ENCODE data around the gene DOCK4. TPM values are rescaled to one million over a fixed set of nuclear protein-coding genes. Genes with fewer than 3 reads are reported as not detected.

Gene DOCK4
- total RNA-seq, 1 donor from 2014 or later: 32.2 TPM

DNA sequence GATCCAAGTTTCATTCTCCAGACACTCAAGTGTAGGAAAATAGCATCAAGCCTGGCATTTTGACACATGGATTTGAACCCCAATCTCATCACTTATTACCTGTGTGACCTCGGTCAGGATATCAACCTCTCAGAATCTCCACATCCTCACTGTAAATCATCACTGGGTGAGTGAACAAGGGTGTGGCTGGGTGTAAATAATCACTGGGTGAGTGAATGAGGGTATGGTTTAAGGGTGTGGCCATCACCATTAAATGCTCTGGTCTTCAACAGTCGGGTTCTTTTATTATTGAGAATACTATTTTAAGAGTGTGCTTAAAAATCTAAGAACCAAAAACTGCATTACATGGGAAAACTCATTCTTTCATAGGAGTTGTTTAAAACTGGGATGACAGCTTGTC, 200.1 kb downstream of the DOCK4 start:
- Mint-ChIP-seq H3K4me3 (ENCODE audit: unreplicated experiment) (no peak overlapping the region), H3K36me3 (ENCODE audit: low read depth, unreplicated experiment) (no peaks in the 10 kb centered on the region), H3K27me3 (ENCODE audit: low read depth, unreplicated experiment) (no peaks in the 10 kb centered on the region), H3K4me1 (ENCODE audit: low read depth, unreplicated experiment) (peaks cover 7% of the 10 kb centered on the region), H3K27ac (ENCODE audit: unreplicated experiment) (no peak overlapping the region), H3K9me3 (ENCODE audit: unreplicated experiment) (peaks cover under 1% of the 10 kb centered on the region)
- Histone ChIP-seq H3K9ac (ENCODE audit: low read length) (no peak overlapping the region), H3K9me3 (ENCODE audit: insufficient read depth, low read depth, low read length) (no peaks in the 10 kb centered on the region), H3K4me3 (ENCODE audit: insufficient read depth, low read depth, low read length) (no peak overlapping the region), H3K36me3 (ENCODE audit: insufficient read depth, low read length) (no peaks in the 10 kb centered on the region), H3K27ac (ENCODE audit: low read depth, low read length) (no peak overlapping the region), H3K4me2 (ENCODE audit: low read length) (no peak overlapping the region), H3K4me1 (ENCODE audit: insufficient read depth, low read length) (peaks cover 4% of the 10 kb centered on the region), H4K20me1 (ENCODE audit: insufficient read depth, low read length) (no peaks in the 10 kb centered on the region), H2AFZ (ENCODE audit: low read depth, low read length) (no peak overlapping the region), H3K79me2 (ENCODE audit: insufficient read depth, low read length) (no peaks in the 10 kb centered on the region), H3K27me3 (ENCODE audit: insufficient read depth, low read length) (no peaks in the 10 kb centered on the region)
- FAIRE-seq (no peak), DNase-seq (ENCODE audit: low read depth) (no peak)
- no peak for TF ChIP-seq EZH2 (IDR thresholded peaks at IDR 0.05; ENCODE audit: insufficient read depth, low read length)
- TF ChIP-seq, protein P1, sequence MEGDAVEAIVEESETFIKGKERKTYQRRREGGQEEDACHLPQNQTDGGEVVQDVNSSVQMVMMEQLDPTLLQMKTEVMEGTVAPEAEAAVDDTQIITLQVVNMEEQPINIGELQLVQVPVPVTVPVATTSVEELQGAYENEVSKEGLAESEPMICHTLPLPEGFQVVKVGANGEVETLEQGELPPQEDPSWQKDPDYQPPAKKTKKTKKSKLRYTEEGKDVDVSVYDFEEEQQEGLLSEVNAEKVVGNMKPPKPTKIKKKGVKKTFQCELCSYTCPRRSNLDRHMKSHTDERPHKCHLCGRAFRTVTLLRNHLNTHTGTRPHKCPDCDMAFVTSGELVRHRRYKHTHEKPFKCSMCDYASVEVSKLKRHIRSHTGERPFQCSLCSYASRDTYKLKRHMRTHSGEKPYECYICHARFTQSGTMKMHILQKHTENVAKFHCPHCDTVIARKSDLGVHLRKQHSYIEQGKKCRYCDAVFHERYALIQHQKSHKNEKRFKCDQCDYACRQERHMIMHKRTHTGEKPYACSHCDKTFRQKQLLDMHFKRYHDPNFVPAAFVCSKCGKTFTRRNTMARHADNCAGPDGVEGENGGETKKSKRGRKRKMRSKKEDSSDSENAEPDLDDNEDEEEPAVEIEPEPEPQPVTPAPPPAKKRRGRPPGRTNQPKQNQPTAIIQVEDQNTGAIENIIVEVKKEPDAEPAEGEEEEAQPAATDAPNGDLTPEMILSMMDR (IDR thresholded peaks at IDR 0.05; ENCODE audit: insufficient read depth, low read depth, low read length): no peak

DNA sequence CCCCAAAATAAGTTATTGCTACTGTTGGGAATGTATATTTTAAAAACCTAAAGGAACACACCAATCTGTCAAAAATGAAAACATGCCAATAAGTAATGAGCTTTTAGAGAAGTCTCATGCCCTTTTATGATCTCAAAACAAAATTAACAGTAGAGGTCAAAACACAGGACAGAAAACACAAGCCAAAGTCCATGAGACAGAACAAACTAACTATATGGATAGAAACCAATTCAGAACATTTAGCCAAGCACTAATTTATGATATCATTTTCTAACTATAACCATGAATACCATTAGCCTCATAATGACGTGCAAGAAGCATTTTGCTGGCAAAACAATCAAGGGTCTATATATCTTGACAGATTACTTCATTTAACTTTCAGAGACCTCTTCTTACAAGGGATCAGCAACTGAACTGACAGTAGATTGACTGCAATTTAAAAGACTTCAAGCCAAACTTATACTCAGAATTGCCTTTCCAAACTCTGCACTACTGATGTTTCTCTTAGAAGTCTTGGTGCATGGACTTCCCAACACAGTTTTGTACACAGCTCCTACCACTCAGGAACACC, 200.9 kb downstream of the DOCK4 start:
- Histone ChIP-seq H3K9ac (ENCODE audit: low read length) (no peak overlapping the region), H3K36me3 (ENCODE audit: insufficient read depth, low read length) (no peaks in the 10 kb centered on the region), H2AFZ (ENCODE audit: low read depth, low read length) (no peak overlapping the region), H3K4me2 (ENCODE audit: low read length) (no peak overlapping the region), H3K27ac (ENCODE audit: low read depth, low read length) (no peak overlapping the region), H3K79me2 (ENCODE audit: insufficient read depth, low read length) (no peaks in the 10 kb centered on the region), H3K4me1 (ENCODE audit: insufficient read depth, low read length) (peaks cover 9% of the 10 kb centered on the region), H3K27me3 (ENCODE audit: insufficient read depth, low read length) (no peaks in the 10 kb centered on the region), H4K20me1 (ENCODE audit: insufficient read depth, low read length) (no peaks in the 10 kb centered on the region), H3K4me3 (ENCODE audit: insufficient read depth, low read depth, low read length) (no peak overlapping the region), H3K9me3 (ENCODE audit: insufficient read depth, low read depth, low read length) (no peaks in the 10 kb centered on the region)
- no peak overlapping the region for H3K4me3 Mint-ChIP-seq (ENCODE audit: unreplicated experiment)
- H3K27ac Mint-ChIP-seq (ENCODE audit: unreplicated experiment): no peak overlapping the region
- H3K36me3 Mint-ChIP-seq (ENCODE audit: low read depth, unreplicated experiment): no peaks in the 10 kb centered on the region
- H3K27me3 Mint-ChIP-seq (ENCODE audit: low read depth, unreplicated experiment): no peaks in the 10 kb centered on the region
- DNase-seq (ENCODE audit: low read depth) (no peak), FAIRE-seq (no peak)
- H3K4me1 Mint-ChIP-seq (ENCODE audit: low read depth, unreplicated experiment): peaks cover 12% of the 10 kb centered on the region
- no peak for TF ChIP-seq EZH2 (IDR thresholded peaks at IDR 0.05; ENCODE audit: insufficient read depth, low read length)
- TF ChIP-seq, protein P1 (IDR thresholded peaks at IDR 0.05; ENCODE audit: insufficient read depth, low read depth, low read length): no peak
- H3K9me3 Mint-ChIP-seq (ENCODE audit: unreplicated experiment): no peaks in the 10 kb centered on the region

DNA sequence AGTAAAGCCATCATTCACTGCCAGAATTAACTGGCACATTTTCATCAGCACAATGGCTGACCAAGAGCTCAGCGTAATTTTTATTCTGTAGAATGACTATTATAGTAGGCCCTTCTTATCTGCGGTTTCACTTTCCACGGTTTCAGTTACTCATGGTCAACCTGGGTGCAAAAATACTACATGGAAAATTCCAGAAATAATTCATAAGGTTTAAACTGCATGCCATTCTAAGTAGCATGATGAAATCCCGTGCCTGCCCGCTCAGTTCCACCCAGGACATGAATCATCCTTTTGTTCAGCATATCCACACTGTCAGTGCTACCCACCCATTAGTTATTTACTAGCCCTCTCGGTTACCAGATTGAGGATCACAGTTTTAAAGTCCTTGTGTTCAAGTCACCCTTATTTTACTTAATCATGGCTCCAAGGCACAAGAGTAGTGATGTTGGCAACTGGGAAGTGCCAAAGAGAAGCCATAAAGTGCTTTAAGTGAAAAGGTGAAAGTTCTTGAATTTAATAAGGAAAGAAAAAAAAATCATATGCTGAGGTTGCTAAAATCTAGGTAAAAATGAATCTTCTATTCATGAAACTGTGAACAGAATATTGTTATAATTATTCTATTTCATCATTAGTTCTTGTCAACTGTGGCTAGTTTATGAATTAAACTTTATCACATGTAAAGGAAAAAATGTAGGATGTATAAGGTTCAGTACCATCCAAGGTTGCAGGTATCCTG, 204.9 kb downstream of the DOCK4 start:
- FAIRE-seq (peak; percentile 17), DNase-seq (ENCODE audit: low read depth) (peak; percentile 91)
- Histone ChIP-seq H3K27ac (ENCODE audit: low read depth, low read length) (peak overlapping the region; percentile 60), H3K4me2 (ENCODE audit: low read length) (peak overlapping the region; percentile 58), H3K79me2 (ENCODE audit: insufficient read depth, low read length) (no peaks in the 10 kb centered on the region), H3K4me1 (ENCODE audit: insufficient read depth, low read length) (peaks cover 9% of the 10 kb centered on the region), H2AFZ (ENCODE audit: low read depth, low read length) (peak overlapping the region; percentile 7), H3K9ac (ENCODE audit: low read length) (peak overlapping the region; percentile 28), H3K36me3 (ENCODE audit: insufficient read depth, low read length) (no peaks in the 10 kb centered on the region), H4K20me1 (ENCODE audit: insufficient read depth, low read length) (no peaks in the 10 kb centered on the region), H3K27me3 (ENCODE audit: insufficient read depth, low read length) (no peaks in the 10 kb centered on the region), H3K4me3 (ENCODE audit: insufficient read depth, low read depth, low read length) (peak overlapping the region; percentile 1), H3K9me3 (ENCODE audit: insufficient read depth, low read depth, low read length) (no peaks in the 10 kb centered on the region)
- Mint-ChIP-seq H3K4me3 (ENCODE audit: unreplicated experiment) (peak overlapping the region; percentile 3), H3K36me3 (ENCODE audit: low read depth, unreplicated experiment) (no peaks in the 10 kb centered on the region), H3K27me3 (ENCODE audit: low read depth, unreplicated experiment) (no peaks in the 10 kb centered on the region), H3K9me3 (ENCODE audit: unreplicated experiment) (no peaks in the 10 kb centered on the region), H3K27ac (ENCODE audit: unreplicated experiment) (peak overlapping the region; percentile 76), H3K4me1 (ENCODE audit: low read depth, unreplicated experiment) (peaks cover 21% of the 10 kb centered on the region)
- TF ChIP-seq EZH2 (IDR thresholded peaks at IDR 0.05; ENCODE audit: insufficient read depth, low read length): no peak
- TF ChIP-seq, protein P1 (IDR thresholded peaks at IDR 0.05; ENCODE audit: insufficient read depth, low read depth, low read length): no peak
